Activated B cell treated with CpG ODN at 0.5 μM for 24 hours (primary cell): ENCODE data around the gene BACE2. TPM values are rescaled to one million over a fixed set of nuclear protein-coding genes. Genes with fewer than 3 reads are reported as not detected.
"Not testable (repeated sequence)": the region's sequence is repeated elsewhere in the genome, so short reads cannot be mapped to it uniquely, and the experiment has no call there.

Source experiments
- ATAC-seq: fragments of 200-7000 bp; cut with Tn5 transposase; one replicate; pipeline ENCODE4 v1.10.0; 2021; ENCODE audit warnings: low read depth, mild to moderate bottlenecking, moderate library complexity
- CTCF ChIA-PET: fragments of 350-600 bp; sonication (Branson Sonifier 250); formaldehyde crosslinking; loops from one replicate; lab custom pipeline; 2021; ENCODE audit warnings: antibody characterized with exemption; lab: Charles Lee
- POLR2A ChIA-PET: fragments of 350-600 bp; sonication (Branson Sonifier 250); formaldehyde crosslinking; loops from one replicate; lab custom pipeline; 2021; ENCODE audit warnings: antibody characterized with exemption; lab: Charles Lee
- DNase-seq: peaks from one replicate; pipeline ENCODE4 v3.0.0; 2022
- H3K27ac Mint-ChIP-seq: one replicate; pipeline ENCODE4 v1.8.0; 2020; ENCODE audit warnings: mixed read lengths
- H3K27me3 Mint-ChIP-seq: one replicate; pipeline ENCODE4 v1.8.0; 2021; ENCODE audit warnings: mixed read lengths
- H3K36me3 Mint-ChIP-seq: one replicate; pipeline ENCODE4 v1.8.0; 2021; ENCODE audit warnings: low read depth, mixed read lengths
- H3K4me1 Mint-ChIP-seq: one replicate; pipeline ENCODE4 v1.8.0; 2021; ENCODE audit warnings: mixed read lengths
- H3K4me3 Mint-ChIP-seq: one replicate; pipeline ENCODE4 v1.8.0; 2020; ENCODE audit warnings: mild to moderate bottlenecking, mixed read lengths
- H3K9me3 Mint-ChIP-seq: one replicate; pipeline ENCODE4 v1.8.0; 2020; ENCODE audit warnings: mixed read lengths
- CTCF ChIP-seq: fragments of 200-600 bp; IDR thresholded peaks from one replicate; pipeline ENCODE4 v1.8.0; 2022; ENCODE audit warnings: antibody characterized with exemption, mild to moderate bottlenecking
- intact Hi-C: fragments of 100-400 bp; cut with micrococcal nuclease; formaldehyde crosslinking; loops from one replicate; pipeline ENCODE4 v1.15.1; 2024
- total RNA-seq: library from RNA; stranded (reverse); gene quantifications from 2 replicates; pipeline ENCODE4 v1.2.3, GENCODE V29; 2022

The BACE2 gene
- total RNA-seq, 1 donor from 2014 or later: 17.1 TPM

DNA sequence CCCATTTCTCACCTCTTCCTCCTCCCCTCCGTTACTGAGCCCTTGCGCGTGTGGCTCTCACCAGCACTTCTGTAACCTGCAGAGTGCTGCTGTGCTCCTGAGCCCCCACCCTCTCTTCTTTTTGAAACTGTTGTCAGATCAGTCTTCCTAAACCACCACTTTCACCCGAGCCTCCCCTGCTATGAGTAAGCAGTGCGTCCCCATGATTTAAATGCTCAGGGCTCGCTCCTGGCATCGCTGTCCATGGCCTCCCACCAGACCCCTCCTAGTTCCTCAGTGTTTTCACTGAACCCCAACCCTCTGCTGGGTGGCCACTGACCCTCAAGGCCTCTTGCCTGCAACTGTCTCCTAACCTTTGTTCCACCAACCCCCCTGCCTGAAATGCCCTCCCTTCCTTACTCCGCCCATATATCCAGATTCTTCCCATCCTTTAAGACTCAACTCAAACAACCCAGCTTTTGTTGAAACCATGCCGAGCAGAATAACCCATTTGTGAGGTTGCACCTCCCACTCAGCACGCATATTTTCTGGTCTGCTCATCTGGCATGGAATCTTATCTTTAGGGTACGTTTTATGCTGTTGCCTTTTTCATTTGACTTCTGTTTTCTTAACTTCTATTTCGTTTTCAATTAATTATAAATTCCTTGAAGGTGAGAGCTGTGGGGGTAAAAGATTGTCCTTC, 84.1 kb downstream of the BACE2 start:
- peaks cover 90% of the 10 kb centered on the region for H3K36me3 Mint-ChIP-seq
- intact Hi-C loops: no loop called here
- ATAC-seq (no peak), DNase-seq (no peak)
- ChIA-PET POLR2A (no interaction called here), CTCF (no interaction called here)
- no peak overlapping the region for H3K4me3 Mint-ChIP-seq
- H3K27me3 Mint-ChIP-seq: no peaks in the 10 kb centered on the region
- H3K4me1 Mint-ChIP-seq: peaks cover 8% of the 10 kb centered on the region
- no peak for TF ChIP-seq CTCF
- H3K9me3 Mint-ChIP-seq: peaks cover 11% of the 10 kb centered on the region
- H3K27ac Mint-ChIP-seq: no peak overlapping the region

GRCh38 chr21:41254090-41254700, 86.2 kb downstream of the BACE2 start:
- ATAC-seq: no peak
- peaks cover 89% of the 10 kb centered on the region for H3K36me3 Mint-ChIP-seq
- H3K27me3 Mint-ChIP-seq: no peaks in the 10 kb centered on the region
- intact Hi-C loops: no loop called here
- DNase-seq: no peak
- TF ChIP-seq CTCF: no peak
- CTCF ChIA-PET: interaction anchor here (1.7 kb wide), 1 partner anchor 84 kb away, joined by 4 read pairs; no protein-coding TSS in a partner anchor
- peak overlapping the region; percentile 41 for H3K27ac Mint-ChIP-seq
- POLR2A ChIA-PET: no interaction called here
- no peak overlapping the region for H3K4me3 Mint-ChIP-seq
- peaks cover 11% of the 10 kb centered on the region for H3K9me3 Mint-ChIP-seq
- peaks cover 8% of the 10 kb centered on the region for H3K4me1 Mint-ChIP-seq

- ChIA-PET POLR2A (no interaction called here), CTCF (no interaction called here)
- peaks cover 11% of the 10 kb centered on the region for H3K9me3 Mint-ChIP-seq
- H3K4me1 Mint-ChIP-seq: peaks cover 8% of the 10 kb centered on the region
- H3K27ac Mint-ChIP-seq: peak overlapping the region; percentile 10
- no peak for ATAC-seq
- TF ChIP-seq CTCF: no peak
- intact Hi-C loops: no loop called here
- no peak overlapping the region for H3K4me3 Mint-ChIP-seq
- DNase-seq: no peak
- H3K36me3 Mint-ChIP-seq: peaks cover 79% of the 10 kb centered on the region
- no peaks in the 10 kb centered on the region for H3K27me3 Mint-ChIP-seq
These were observed 87.2 kb downstream of the BACE2 start for GRCh38 chr21:41255190-41255589.

GRCh38 chr21:41256231-41256630, 88.3 kb downstream of the BACE2 start:
- ATAC-seq, CTCF ChIA-PET, DNase-seq, POLR2A ChIA-PET, H3K4me1 Mint-ChIP-seq, H3K4me3 Mint-ChIP-seq, H3K27me3 Mint-ChIP-seq, H3K27ac Mint-ChIP-seq, intact Hi-C loops: not testable (repeated sequence)
- peaks cover 79% of the 10 kb centered on the region for H3K36me3 Mint-ChIP-seq
- peaks cover 11% of the 10 kb centered on the region for H3K9me3 Mint-ChIP-seq

- Mint-ChIP-seq H3K9me3 (peaks cover 11% of the 10 kb centered on the region), H3K4me1 (peaks cover 8% of the 10 kb centered on the region), H3K27me3 (no peaks in the 10 kb centered on the region), H3K36me3 (peaks cover 75% of the 10 kb centered on the region), H3K27ac (no peak overlapping the region), H3K4me3 (no peak overlapping the region)
- ATAC-seq (no peak), DNase-seq (no peak)
- ChIA-PET CTCF (no interaction called here), POLR2A (no interaction called here)
- intact Hi-C loops: no loop called here
- TF ChIP-seq CTCF: no peak
These were observed 89.1 kb downstream of the BACE2 start for GRCh38 chr21:41256771-41257702.
